Neutrophil (primary cell): ENCODE results near the gene WDR37.

ENCODE experiments used
- H3K27ac ChIP-seq: fragments of 200-600 bp; sonication (generic); 2 replicates; pipeline ENCODE4 v1.5.1; 2016; ENCODE audit warnings: mild to moderate bottlenecking, moderate library complexity
- H3K27me3 ChIP-seq: fragments of 200-600 bp; sonication (generic); 2 replicates; pipeline ENCODE4 v1.6.0; 2016; ENCODE audit warnings: mild to moderate bottlenecking
- H3K36me3 ChIP-seq: fragments of 200-600 bp; sonication (generic); 2 replicates; pipeline ENCODE4 v1.5.1; 2017
- H3K4me1 ChIP-seq, 2 experiments: fragments of 200-600 bp in 1 of 2; sonication (generic) in 1 of 2; 1 replicate in 1 of 2; 2 replicates in 1 of 2; pipeline versions ENCODE4 v1.5.1 to v1.6.1; 2013 to 2016; ENCODE audit warnings: low read depth in 1 of 2, low read length in 1 of 2, mild to moderate bottlenecking in 1 of 2, moderate library complexity in 1 of 2; ENCODE audit not compliant: control insufficient read depth in 1 of 2, insufficient read depth in 1 of 2
- H3K4me3 ChIP-seq, 2 experiments: fragments of 200-600 bp in 1 of 2; sonication (generic) in 1 of 2; 1 replicate in 1 of 2; 2 replicates in 1 of 2; pipeline ENCODE4 v1.5.1; 2013 to 2016; ENCODE audit warnings: low read depth in 1 of 2, low read length in 1 of 2, mild to moderate bottlenecking in 1 of 2, moderate library complexity in 1 of 2
- H3K9me3 ChIP-seq: fragments of 200-600 bp; sonication (generic); 2 replicates; pipeline ENCODE4 v1.5.1; 2016
- CTCF ChIP-seq: fragments of 200-600 bp; sonication (generic); IDR thresholded peaks from 2 replicates; pipeline ENCODE4 v1.5.1; 2016; ENCODE audit warnings: antibody characterized with exemption

Gene WDR37

GRCh38 chr10:1154531-1155295, 98.5 kb downstream of the WDR37 start:
- no peak overlapping the region for H3K4me3 ChIP-seq
- no peaks in the 10 kb centered on the region for H3K9me3 ChIP-seq
- no peak overlapping the region for H3K27ac ChIP-seq
- TF ChIP-seq CTCF = no peak
- H3K36me3 ChIP-seq = no peaks in the 10 kb centered on the region
- H3K4me1 ChIP-seq = no peaks in the 10 kb centered on the region
- H3K27me3 ChIP-seq = peaks cover 5% of the 10 kb centered on the region

DNA sequence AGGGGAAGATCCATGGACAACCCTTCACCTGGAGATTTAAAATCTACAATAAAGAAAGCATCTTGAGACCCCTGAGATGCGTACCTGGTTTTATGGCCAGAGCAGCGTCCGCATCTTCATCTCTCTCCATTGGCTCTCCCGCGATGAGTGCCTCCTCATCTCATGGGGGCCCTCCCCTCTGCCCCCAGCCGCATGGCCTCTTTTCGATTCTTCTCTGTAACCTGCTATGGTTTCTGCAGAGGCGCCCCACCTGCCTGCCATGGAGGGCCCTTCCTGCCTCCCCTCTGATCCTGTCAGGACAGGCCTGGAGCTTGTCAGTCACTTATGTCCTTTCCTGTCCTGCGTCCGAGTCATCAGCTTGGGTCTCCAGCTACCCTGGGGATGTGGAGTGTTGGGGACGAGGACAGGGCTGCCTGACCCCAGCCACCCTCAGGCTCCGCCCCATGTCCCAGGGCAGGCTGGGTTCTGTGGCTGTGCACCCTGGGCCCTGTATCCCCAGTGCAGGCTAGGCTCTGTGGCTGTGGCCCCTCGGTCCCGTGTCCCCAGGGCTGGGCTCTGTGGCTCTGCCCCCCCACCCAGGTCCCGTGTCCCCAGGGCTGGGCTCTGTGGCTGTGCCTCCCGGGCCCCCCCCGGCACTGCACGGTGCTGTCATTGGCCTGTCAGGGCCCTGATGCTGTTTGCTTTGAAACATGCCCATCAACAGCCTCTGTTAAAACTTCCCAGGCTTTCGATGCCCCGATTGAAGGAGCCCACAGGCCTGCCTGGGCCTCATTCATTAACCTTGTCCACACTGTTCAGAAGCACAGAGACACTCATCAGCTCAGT, 99.8 kb downstream of the WDR37 start:
- Histone ChIP-seq H3K4me3 (no peak overlapping the region), H3K9me3 (no peaks in the 10 kb centered on the region), H3K4me1 (no peaks in the 10 kb centered on the region), H3K36me3 (no peaks in the 10 kb centered on the region), H3K27ac (no peak overlapping the region), H3K27me3 (no peaks in the 10 kb centered on the region)
- no peak for TF ChIP-seq CTCF

DNA sequence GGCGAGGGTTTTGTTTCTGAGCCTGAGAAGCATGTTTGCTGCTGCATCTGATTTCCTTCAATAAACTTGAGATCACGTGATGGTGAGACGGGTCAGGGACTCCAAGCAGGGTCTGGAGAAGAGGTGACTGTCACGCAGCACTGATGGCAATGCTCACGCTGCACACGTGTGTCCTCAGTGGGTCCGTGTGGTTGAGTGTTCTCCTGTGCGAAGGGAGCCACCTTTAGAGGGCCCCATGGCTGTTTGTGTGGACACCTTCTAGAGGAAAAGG, 100.4 kb downstream of the WDR37 start:
- no peaks in the 10 kb centered on the region for H3K4me1 ChIP-seq

DNA sequence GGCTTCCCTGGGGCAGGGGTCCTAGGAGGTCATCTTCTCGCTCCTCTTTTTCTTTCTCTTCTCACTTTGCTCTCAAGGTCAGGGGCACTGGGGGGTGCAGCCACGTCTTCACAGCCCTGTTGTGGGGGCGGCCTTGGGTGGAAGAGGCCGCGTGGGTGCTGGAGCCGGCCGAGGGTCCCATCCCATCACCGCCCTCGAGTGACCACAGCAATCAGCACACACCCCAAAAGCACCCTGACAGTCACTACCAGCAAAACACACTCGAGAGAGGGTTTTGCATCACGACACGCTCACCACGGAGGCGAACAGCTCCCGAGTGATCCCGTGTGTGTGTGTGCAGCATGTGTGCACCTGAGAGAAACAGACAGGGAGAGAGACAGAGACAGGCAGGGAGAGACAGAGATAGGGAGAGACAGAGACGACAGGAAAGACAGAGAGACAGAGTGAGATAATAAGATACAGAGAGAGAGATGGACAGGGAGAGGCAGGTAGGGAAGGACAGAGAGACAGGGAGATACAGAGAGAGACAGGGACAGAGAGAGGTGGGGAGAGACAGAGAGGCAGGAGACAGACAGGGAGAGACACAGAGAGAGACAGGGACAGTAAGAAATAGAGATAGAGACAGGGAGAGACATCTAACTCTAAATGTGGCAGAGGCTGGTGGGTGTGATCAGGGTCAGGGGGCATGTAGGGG, 100.9 kb downstream of the WDR37 start:
- Histone ChIP-seq H3K4me3 (no peak overlapping the region), H3K27me3 (no peaks in the 10 kb centered on the region), H3K27ac (no peak overlapping the region), H3K9me3 (no peaks in the 10 kb centered on the region), H3K36me3 (no peaks in the 10 kb centered on the region), H3K4me1 (no peaks in the 10 kb centered on the region)
- no peak for TF ChIP-seq CTCF

More for the DNA sequence above, 100.4 kb downstream of the WDR37 start:
- H3K4me3 ChIP-seq = no peak overlapping the region
- TF ChIP-seq CTCF = no peak
- H3K27me3 ChIP-seq = no peaks in the 10 kb centered on the region
- H3K27ac ChIP-seq = no peak overlapping the region
- H3K36me3 ChIP-seq = no peaks in the 10 kb centered on the region
- no peaks in the 10 kb centered on the region for H3K9me3 ChIP-seq

GRCh38 chr10:1157615-1157933, 101.4 kb downstream of the WDR37 start:
- H3K4me3 ChIP-seq = no peak overlapping the region
- no peaks in the 10 kb centered on the region for H3K27me3 ChIP-seq
- H3K4me1 ChIP-seq = no peaks in the 10 kb centered on the region
- TF ChIP-seq CTCF = no peak
- no peak overlapping the region for H3K27ac ChIP-seq
- no peaks in the 10 kb centered on the region for H3K36me3 ChIP-seq
- no peaks in the 10 kb centered on the region for H3K9me3 ChIP-seq
